SJSA1 (cell line): ENCODE results near the gene MMP15. TPM values are rescaled to one million over a fixed set of nuclear protein-coding genes. Genes with fewer than 3 reads are reported as not detected.

ENCODE experiments used
- DNase-seq, 2 experiments: peaks; one replicate each; pipeline ENCODE4 v3.0.0-alpha.2; 2015 to 2020; ENCODE audit warnings: low spot score in 2 of 2, low read depth in 1 of 2
- H3K27ac ChIP-seq: fragments of 250-450 bp; sonication (Bioruptor Pico); 2 replicates; pipeline ENCODE4 v1.5.1; 2020; ENCODE audit warnings: mild to moderate bottlenecking, moderate library complexity
- H3K27me3 ChIP-seq: fragments of 250-450 bp; sonication (Bioruptor Pico); replicated peaks from 2 replicates; pipeline ENCODE4 v1.5.1; 2020; ENCODE audit warnings: mild to moderate bottlenecking, moderate library complexity
- H3K36me3 ChIP-seq: fragments of 250-450 bp; sonication (Bioruptor Pico); 2 replicates; pipeline ENCODE4 v1.5.1; 2020; ENCODE audit warnings: mild to moderate bottlenecking
- H3K4me1 ChIP-seq: fragments of 250-450 bp; sonication (Bioruptor Pico); replicated peaks from 2 replicates; pipeline ENCODE4 v1.6.1; 2021; ENCODE audit warnings: mild to moderate bottlenecking
- H3K4me3 ChIP-seq: fragments of 250-450 bp; sonication (Bioruptor Pico); 2 replicates; pipeline ENCODE4 v1.5.1; 2020; ENCODE audit warnings: mild to moderate bottlenecking
- H3K9me3 ChIP-seq: fragments of 250-450 bp; sonication (Bioruptor Pico); replicated peaks from 2 replicates; pipeline ENCODE4 v1.5.1; 2020; ENCODE audit warnings: mild to moderate bottlenecking
- total RNA-seq: library from RNA; depleted of rRNA; stranded (reverse); fragments of >200 nt; shearing (Covaris generic); gene quantifications from 2 replicates; pipeline ENCODE4 v1.2.3, GENCODE V29; 2014

MMP15 gene
- total RNA-seq, 1 experiment from 2014 or later, result 1.9 TPM

- H3K36me3 ChIP-seq, result no peaks in the 10 kb centered on the region
- DNase-seq, result no peak
- H3K9me3 ChIP-seq, result no peaks in the 10 kb centered on the region
These were observed 15.5 kb downstream of the MMP15 start for GRCh38 chr16:58040945-58041627.

GRCh38 chr16:58041628-58041955 lies 16.0 kb downstream of the MMP15 start:
- Histone ChIP-seq H3K36me3 (no peaks in the 10 kb centered on the region), H3K9me3 (no peaks in the 10 kb centered on the region), H3K4me3 (no peak overlapping the region), H3K4me1 (no peaks in the 10 kb centered on the region), H3K27me3 (no peaks in the 10 kb centered on the region), H3K27ac (no peak overlapping the region)
- DNase-seq, result no peak

More at GRCh38 chr16:58040945-58041627, 15.5 kb downstream of the MMP15 start:
- no peak overlapping the region for H3K27ac ChIP-seq
- no peaks in the 10 kb centered on the region for H3K4me1 ChIP-seq
- H3K4me3 ChIP-seq, result no peak overlapping the region
- no peaks in the 10 kb centered on the region for H3K27me3 ChIP-seq

- Histone ChIP-seq H3K4me3 (no peak overlapping the region), H3K4me1 (no peaks in the 10 kb centered on the region), H3K27ac (no peak overlapping the region), H3K9me3 (no peaks in the 10 kb centered on the region), H3K36me3 (no peaks in the 10 kb centered on the region), H3K27me3 (no peaks in the 10 kb centered on the region)
- DNase-seq, result no peak
These were observed 16.7 kb downstream of the MMP15 start for GRCh38 chr16:58042001-58042885.

GRCh38 chr16:58042886-58043515 lies 17.4 kb downstream of the MMP15 start:
- no peak for DNase-seq
- no peaks in the 10 kb centered on the region for H3K36me3 ChIP-seq
- no peak overlapping the region for H3K4me3 ChIP-seq
- H3K27ac ChIP-seq, result no peak overlapping the region
- no peaks in the 10 kb centered on the region for H3K9me3 ChIP-seq
- H3K27me3 ChIP-seq, result no peaks in the 10 kb centered on the region
- no peaks in the 10 kb centered on the region for H3K4me1 ChIP-seq

GRCh38 chr16:58043571-58044155 lies 18.1 kb downstream of the MMP15 start:
- H3K36me3 ChIP-seq, result no peaks in the 10 kb centered on the region
- no peaks in the 10 kb centered on the region for H3K4me1 ChIP-seq
- H3K4me3 ChIP-seq, result no peak overlapping the region
- H3K27me3 ChIP-seq, result no peaks in the 10 kb centered on the region
- no peaks in the 10 kb centered on the region for H3K9me3 ChIP-seq
- no peak overlapping the region for H3K27ac ChIP-seq
- no peak for DNase-seq

- no peak overlapping the region for H3K27ac ChIP-seq
- H3K36me3 ChIP-seq, result no peaks in the 10 kb centered on the region
- no peaks in the 10 kb centered on the region for H3K27me3 ChIP-seq
- DNase-seq, result no peak
- no peaks in the 10 kb centered on the region for H3K9me3 ChIP-seq
- H3K4me3 ChIP-seq, result no peak overlapping the region
- H3K4me1 ChIP-seq, result no peaks in the 10 kb centered on the region
These were observed 18.9 kb downstream of the MMP15 start for GRCh38 chr16:58044266-58045019.

- no peak overlapping the region for H3K4me3 ChIP-seq
- no peaks in the 10 kb centered on the region for H3K9me3 ChIP-seq
- no peak overlapping the region for H3K27ac ChIP-seq
- DNase-seq, result no peak
- H3K27me3 ChIP-seq, result no peaks in the 10 kb centered on the region
- no peaks in the 10 kb centered on the region for H3K4me1 ChIP-seq
- no peaks in the 10 kb centered on the region for H3K36me3 ChIP-seq
These were observed 19.5 kb downstream of the MMP15 start for GRCh38 chr16:58045096-58045495.

GRCh38 chr16:58046054-58046881 lies 20.7 kb downstream of the MMP15 start:
- Histone ChIP-seq H3K27me3 (no peaks in the 10 kb centered on the region), H3K4me1 (no peaks in the 10 kb centered on the region), H3K36me3 (no peaks in the 10 kb centered on the region), H3K27ac (no peak overlapping the region), H3K4me3 (no peak overlapping the region), H3K9me3 (no peaks in the 10 kb centered on the region)
- no peak for DNase-seq

GRCh38 chr16:58046936-58047335 lies 21.4 kb downstream of the MMP15 start:
- Histone ChIP-seq H3K27me3 (no peaks in the 10 kb centered on the region), H3K9me3 (no peaks in the 10 kb centered on the region), H3K4me1 (no peaks in the 10 kb centered on the region), H3K36me3 (no peaks in the 10 kb centered on the region), H3K4me3 (no peak overlapping the region), H3K27ac (no peak overlapping the region)
- no peak for DNase-seq

GRCh38 chr16:58047557-58048348 lies 22.2 kb downstream of the MMP15 start:
- no peaks in the 10 kb centered on the region for H3K27me3 ChIP-seq

GRCh38 chr16:58048494-58049231 lies 23.1 kb downstream of the MMP15 start:
- Histone ChIP-seq H3K36me3 (no peaks in the 10 kb centered on the region), H3K27ac (no peak overlapping the region), H3K4me3 (no peak overlapping the region), H3K9me3 (no peaks in the 10 kb centered on the region), H3K27me3 (no peaks in the 10 kb centered on the region), H3K4me1 (no peaks in the 10 kb centered on the region)
- no peak for DNase-seq

More at GRCh38 chr16:58047557-58048348, 22.2 kb downstream of the MMP15 start:
- Histone ChIP-seq H3K4me1 (no peaks in the 10 kb centered on the region), H3K27ac (no peak overlapping the region), H3K9me3 (no peaks in the 10 kb centered on the region), H3K36me3 (no peaks in the 10 kb centered on the region), H3K4me3 (no peak overlapping the region)
- no peak for DNase-seq
